Measurements from ENCODE around the gene NAA30.

Gene NAA30

GRCh38 chr14:57400556-57401494 lies 10.4 kb downstream of the NAA30 start:
- no peak for DNase-seq

GRCh38 chr14:57401501-57401900 lies 11.1 kb downstream of the NAA30 start:
- no peak for DNase-seq

DNA sequence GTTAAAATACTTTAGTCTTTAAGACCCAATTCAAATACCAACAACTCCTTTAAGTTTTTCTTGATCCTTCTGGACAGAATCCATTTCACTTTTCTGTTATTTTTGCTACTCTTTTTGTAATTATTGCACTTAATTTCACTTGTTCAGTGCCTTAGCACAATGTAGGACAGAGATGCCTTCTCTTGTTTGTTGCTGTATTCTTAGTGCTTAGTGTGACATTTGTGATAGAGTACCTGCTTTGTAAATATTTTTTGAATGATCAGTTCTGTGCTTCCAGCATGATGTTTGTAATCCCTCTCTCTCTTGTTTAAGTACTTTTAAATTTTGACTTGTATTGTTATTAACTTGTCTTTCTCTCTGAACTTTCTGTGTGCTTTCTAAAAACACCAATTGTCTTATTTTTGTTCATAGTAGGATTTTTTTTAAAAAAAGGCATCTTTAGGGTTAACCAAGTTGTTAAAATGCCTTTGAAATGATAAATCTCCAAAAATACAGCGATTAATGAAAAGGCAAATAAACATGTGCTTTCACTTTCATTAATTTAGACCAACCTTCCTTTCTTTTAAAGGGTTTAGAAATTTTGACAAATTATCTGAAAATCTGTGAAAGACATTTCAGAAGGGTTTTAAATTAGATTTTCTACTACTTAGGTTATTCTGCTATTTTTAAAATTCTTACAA lies 11.9 kb downstream of the NAA30 start:
- DNase-seq, result no peak

- no peak for DNase-seq
Observed at GRCh38 chr14:57403521-57403864, 13.1 kb downstream of the NAA30 start.

- no peak for DNase-seq
Observed at GRCh38 chr14:57405562-57405961, 15.2 kb downstream of the NAA30 start.

GRCh38 chr14:57408037-57408436 lies 17.7 kb downstream of the NAA30 start:
- no peak for DNase-seq

DNA sequence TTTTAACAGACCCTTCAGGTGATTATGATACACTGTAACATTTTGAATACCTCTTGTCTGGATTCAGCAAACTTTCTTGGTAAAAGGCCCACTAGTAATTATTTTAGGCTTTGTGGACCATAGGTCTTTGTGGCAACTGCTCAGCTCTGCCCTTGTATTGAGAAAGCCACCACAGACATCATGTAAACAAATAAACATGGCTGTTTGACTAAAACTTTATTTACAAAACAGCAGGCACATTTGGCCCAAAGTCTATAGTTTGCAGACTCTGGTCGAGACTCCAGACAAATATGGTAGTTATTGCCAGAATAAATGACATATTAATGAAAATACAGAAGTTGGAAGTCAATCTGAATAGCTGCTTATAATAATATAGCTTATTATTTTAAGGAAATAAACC lies 18.2 kb downstream of the NAA30 start:
- DNase-seq, result no peak

DNA sequence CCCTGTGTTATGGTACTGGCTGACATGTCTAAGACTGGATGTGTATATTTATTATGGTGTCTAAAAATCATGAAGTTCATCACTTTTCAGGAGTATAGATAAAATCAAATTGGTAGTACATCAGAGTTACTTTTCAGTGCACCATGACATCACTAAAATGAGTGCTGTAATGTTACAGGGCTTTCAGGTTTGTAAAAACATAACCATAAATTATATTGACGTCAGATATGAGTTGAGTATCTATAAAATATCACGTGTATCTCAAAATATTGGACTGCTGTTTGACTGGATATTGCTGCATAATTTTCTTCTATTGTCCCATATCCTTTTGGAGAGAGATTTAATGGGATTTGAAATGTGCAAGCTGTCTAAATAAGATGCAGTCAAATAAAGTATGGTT lies 22.0 kb downstream of the NAA30 start:
- DNase-seq, result no peak

- no peak for DNase-seq
Observed at GRCh38 chr14:57413849-57414248, 23.5 kb downstream of the NAA30 start.

DNA sequence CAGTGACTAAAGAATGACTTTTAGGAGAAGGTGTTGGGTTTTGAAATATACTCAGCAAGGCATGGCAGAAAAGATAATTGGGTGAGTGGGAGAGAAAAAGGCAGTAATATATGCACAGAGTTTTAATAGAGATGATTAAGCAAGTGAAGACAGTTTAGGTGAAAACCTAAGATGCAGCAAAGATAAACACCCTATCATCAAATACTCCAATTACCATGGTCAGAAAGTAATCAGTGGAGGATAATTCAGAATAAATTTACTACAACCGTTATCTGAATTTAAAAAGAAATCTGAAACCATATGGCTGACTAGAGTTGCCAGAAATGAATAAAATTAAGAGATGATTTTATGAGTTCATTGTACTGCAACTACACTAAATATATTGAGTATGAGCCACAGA lies 26.8 kb downstream of the NAA30 start:
- no peak for DNase-seq

GRCh38 chr14:57418999-57419398 lies 28.6 kb downstream of the NAA30 start:
- no peak for DNase-seq

DNA sequence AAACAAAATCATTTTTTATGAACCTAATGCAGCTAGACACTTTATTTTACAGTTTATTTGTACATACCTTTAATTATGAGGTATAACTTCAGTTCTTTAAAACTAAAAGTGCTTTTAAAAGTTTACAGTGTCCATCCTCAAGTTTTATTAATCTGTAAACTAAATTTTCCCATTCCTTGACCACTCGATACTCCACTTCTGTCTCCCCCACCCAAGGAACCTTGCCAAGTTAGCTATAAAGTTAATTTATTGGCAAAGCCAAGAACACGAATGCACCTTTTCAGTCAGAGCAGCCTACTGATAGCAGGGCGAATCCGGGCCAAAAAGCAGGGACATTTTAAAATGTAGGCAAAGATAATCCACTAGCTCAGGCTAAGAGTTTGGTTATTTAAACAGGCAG lies 29.6 kb downstream of the NAA30 start:
- DNase-seq, result peak; percentile 8

GRCh38 chr14:57420986-57421385 lies 30.6 kb downstream of the NAA30 start:
- DNase-seq, result no peak

- no peak for DNase-seq
Observed at GRCh38 chr14:57435923-57436322, 45.5 kb downstream of the NAA30 start.

- no peak for DNase-seq
Observed at GRCh38 chr14:57461777-57462320, 71.5 kb downstream of the NAA30 start.

DNA sequence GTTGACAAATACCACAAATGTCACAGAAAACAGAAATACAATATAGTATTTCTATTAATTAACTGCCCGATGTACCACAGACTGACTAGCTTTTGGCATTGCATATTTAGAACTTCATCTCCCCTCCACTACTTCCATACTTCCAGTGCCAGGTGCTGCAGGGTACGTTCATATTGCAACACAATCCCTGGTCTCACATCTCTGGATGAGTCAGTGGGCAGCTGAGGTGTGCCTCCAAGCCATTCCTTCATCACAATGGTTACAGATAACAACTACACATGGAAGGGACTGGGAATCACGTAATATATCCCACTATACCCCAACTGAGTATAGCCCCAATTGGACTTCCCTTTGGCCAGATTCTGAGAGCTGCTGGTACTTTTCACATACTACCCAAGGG lies 72.2 kb downstream of the NAA30 start:
- no peak for DNase-seq

DNA sequence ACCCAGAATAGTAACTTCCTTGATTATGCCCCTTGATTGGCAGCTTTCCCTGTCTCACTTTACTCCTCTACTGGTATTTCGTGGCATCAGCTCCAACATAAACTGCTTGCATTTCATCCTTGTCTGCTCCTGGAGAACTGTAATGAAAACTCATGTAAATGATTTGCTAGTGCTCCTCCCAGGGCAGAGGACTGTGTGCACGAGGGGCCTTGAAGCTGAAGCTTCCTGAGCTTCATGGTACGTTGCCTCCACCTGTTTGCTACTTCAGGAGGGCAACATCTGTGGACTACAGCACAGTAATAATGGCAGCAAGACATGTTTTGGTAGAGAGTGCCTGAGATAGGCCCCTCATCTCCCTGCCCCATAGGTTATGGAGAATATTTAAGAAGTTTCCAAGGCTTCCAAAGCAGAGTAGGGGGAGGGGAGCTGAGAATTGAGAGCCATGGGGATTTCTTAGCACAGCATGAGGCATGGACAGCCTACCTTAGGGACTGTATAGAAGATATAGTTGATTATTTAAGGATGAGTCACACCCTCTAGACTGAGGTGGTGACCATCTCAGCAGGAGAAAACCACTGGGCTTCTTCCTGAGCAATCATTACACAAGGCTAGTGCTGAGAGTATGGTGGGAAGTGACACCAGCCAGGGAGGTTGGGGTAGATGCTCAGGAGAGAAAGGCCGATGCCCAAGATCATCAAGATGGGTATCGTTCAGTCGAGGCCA lies 73.8 kb downstream of the NAA30 start:
- no peak for DNase-seq

All from NCI-H69 (cell line).